ENCODE data around the gene PRKAA1.

Gene PRKAA1

GRCh38 chr5:40784027-40784653 lies 14.0 kb downstream of the PRKAA1 start:
- DNase-seq (ENCODE audit: insufficient read length, low spot score) (no peak), FAIRE-seq (no peak)

DNA sequence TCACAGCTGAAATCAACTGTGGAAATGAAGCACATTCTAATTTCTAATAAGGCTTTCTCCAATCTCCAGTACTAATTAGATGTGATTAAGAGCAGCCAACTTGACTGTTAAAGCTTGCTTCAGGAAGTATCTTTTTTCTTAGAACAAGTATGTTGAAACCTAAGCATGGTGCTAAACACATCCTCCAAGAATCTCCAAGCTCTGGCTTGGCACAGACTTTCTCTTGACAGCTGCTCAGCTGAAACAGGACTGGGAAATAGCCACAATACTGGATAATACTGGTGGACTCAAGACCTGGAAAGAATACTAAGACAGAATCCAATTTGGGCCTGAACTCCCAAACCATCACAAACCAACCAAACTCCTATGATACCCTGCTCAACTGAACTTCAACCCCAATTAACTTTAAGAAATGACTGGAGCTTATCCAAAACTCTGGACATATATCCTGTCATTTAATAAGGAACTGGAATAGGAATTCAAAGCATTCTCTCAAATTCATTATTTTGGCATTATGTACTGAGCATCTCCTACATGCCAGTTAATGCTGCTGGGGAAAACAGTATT lies 16.2 kb downstream of the PRKAA1 start:
- FAIRE-seq (no peak), DNase-seq (ENCODE audit: insufficient read length, low spot score) (no peak)

DNA sequence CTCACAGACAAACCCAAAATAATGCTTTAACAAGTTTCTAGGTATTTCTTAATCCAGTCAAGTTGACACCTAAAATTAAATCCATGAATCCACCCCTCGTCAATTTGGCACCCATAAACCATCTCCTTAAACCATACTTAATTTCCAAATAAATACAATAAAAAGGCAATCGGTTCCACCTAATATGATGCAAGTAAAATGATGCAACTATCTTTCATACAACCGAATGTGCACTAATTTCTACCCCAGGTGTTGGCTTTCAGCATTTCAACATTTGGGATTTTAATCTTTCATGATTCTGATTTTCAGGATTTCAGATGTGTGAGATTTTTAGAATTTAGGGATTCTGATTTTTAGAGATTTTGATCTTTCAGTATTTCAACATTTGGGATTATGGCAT lies 17.3 kb downstream of the PRKAA1 start:
- DNase-seq (ENCODE audit: insufficient read length, low spot score), result no peak
- FAIRE-seq, result no peak

DNA sequence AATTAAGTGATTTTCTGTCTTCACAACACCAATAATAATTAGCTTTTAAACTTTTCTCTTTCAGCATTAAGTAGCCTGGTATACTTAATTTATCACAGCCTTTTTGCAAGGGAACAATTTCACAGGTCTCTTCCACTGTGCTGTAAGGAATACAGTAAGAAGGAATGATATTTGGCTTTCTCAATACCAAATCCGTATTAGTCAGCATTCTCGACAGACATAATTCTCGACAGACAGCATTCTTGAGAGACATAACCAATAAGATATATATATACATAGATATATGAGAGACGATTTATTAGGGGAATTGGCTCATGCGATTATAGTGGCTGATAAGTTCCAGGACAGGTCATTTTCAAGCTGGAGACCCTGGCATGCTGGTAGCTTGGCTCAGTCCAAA lies 18.0 kb downstream of the PRKAA1 start:
- no peak for FAIRE-seq
- no peak for DNase-seq (ENCODE audit: insufficient read length, low spot score)

DNA sequence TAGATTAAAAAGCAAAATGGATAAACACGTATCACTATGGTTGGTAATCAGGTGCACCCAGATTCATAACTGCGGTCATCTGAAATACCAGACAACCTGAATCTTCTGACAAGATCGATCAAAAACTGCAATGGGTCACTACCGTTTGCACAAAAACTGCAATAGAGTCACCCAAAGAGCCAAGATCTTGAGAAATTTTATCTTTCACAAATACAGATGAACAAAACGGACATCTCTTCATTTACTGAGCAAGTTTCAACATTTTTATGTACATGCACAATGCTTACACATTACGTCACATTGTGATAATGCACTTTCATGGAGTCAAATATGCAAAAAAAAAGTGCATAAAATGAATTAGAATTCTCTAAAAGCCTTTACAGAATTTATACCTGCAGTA lies 18.6 kb downstream of the PRKAA1 start:
- DNase-seq (ENCODE audit: insufficient read length, low spot score) (no peak), FAIRE-seq (no peak)

DNA sequence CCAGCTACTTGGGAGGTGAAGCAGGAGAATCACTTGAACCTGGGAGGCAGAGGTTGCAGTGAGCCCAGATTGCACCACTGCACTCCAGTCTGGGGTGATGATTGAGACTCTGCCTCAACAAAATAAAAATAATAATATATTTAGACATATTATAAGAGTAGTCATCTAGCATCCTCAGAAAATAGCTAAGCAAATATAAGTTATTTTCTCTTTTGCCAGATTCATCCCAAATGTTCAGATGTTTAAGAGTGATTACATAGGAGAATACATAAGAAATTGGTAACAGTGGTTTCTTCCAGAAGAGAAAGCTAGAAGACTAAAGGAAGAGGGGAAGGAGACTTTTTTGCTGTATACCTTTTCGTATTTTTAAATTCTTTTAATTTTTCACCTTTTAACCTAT lies 20.0 kb downstream of the PRKAA1 start:
- DNase-seq (ENCODE audit: insufficient read length, low spot score), result no peak
- no peak for FAIRE-seq

DNA sequence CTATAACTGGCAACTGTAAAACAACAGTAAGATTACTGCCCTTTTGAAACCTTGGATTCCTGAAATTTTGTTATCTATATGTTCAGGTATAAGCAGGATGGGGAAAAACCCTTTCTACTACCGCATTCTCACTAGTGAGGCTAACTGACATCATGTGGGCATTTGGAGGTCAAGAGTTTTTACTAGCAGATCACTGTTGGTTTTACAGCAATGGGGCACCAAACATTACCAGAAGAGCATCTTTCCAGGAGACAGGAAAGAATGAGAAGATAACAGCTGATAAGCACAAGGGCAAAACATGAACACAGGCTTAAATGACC lies 21.6 kb downstream of the PRKAA1 start:
- no peak for DNase-seq (ENCODE audit: insufficient read length, low spot score)
- no peak for FAIRE-seq

GRCh38 chr5:40775846-40776657 lies 22.1 kb downstream of the PRKAA1 start:
- no peak for FAIRE-seq

GRCh38 chr5:40775085-40775845 lies 22.9 kb downstream of the PRKAA1 start:
- DNase-seq (ENCODE audit: insufficient read length, low spot score), result no peak

More at GRCh38 chr5:40775846-40776657, 22.1 kb downstream of the PRKAA1 start:
- DNase-seq (ENCODE audit: insufficient read length, low spot score), result no peak

GRCh38 chr5:40774623-40775022 lies 23.6 kb downstream of the PRKAA1 start:
- FAIRE-seq, result no peak
- no peak for DNase-seq (ENCODE audit: insufficient read length, low spot score)

More at GRCh38 chr5:40775085-40775845, 22.9 kb downstream of the PRKAA1 start:
- FAIRE-seq, result no peak

- DNase-seq (ENCODE audit: insufficient read length, low spot score) (no peak), FAIRE-seq (no peak)
Measured at GRCh38 chr5:40770764-40771163, 27.4 kb downstream of the PRKAA1 start.

- no peak for FAIRE-seq
Measured at GRCh38 chr5:40762705-40763104, 35.5 kb downstream of the PRKAA1 start.

DNA sequence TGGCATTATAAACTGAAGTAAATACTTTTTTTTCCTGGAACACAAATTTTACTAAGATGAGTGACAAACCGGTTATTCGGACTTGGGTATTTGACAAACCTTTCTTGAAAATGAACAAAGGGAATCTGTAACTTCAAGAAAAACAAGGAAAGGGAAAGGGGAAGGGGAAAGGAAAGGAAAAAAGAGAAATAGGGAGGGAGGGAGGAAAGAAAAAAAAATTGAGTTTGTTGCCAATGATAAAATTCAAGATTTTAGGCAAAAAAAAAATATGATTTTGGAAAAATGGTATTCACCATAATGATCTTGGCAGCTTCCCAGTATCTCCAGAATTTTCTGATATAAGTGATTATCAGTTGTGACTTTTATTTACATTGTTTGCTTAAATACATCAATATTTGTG lies 40.8 kb downstream of the PRKAA1 start:
- no peak for DNase-seq (ENCODE audit: insufficient read length, low spot score)
- no peak for FAIRE-seq

More at GRCh38 chr5:40762705-40763104, 35.5 kb downstream of the PRKAA1 start:
- no peak for DNase-seq (ENCODE audit: insufficient read length, low spot score)

DNA sequence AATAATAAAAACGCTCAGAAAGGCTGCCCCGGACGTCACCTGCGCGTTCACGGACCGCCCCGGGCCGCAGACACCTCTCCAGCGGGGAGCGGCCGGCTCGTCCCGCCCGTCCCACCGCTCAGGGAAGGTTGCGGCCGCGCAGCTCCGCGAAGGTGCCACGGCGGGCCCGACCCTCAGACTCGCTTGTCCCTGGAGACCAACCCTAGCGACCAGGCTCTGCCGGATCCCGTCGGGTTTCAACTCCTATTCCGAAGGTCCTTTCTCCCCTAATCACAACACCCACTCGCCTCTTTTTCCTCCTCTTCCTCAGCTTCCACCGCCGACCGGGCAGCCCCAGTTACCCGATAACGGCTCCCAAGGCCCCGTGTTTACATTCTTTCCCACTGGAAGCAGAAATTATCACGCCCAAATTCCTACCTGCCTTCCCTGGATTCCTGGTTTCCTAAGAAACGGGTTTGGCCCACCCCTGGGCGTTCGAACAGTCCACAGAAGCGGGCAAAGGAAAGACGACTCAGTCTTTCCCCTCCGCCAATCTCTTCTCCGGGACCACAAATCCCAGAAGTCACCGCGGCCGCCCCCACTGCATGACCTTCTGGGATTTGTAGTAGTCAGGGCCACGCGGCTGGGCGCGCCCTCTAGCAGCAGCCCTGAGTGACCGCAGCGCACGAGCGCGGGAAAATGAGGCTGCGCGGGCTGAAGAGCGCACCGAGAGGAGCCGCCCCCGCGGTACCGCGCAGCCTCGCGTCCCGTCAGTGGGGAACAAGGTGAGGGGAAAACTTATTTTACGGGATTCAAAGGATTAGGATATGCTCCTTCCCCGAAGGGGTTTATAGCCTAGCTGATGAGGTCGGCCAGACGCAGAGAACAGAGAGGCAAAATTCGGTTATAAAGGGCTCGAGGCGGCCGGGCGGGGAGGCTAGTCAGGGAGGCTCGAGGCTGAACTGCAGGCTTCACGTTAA lies 42.5 kb downstream of the PRKAA1 start, which contains the start of gene TTC33:
TTC33 (minus strand) TSS at position 555 of the 959 bp plus-strand sequence. CDS start 8,943 bp downstream, outside the sequence.
- FAIRE-seq, result peak; percentile 97
- peak; percentile 99 for DNase-seq (ENCODE audit: insufficient read length, low spot score)

DNA sequence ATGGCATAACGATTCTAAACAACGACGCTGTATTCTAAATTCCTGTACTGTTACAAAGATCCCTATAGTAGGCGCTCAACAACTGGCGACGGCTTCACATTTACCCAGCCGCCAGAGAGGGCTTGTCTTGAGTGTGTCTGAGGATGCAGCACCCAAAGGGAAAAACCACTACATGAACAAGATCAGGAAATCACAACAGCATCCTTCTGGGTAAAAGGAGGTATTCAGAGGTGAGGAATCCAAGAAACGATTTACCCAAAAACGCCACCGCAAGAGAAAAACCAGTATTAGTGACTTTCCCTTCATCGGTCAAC lies 43.1 kb downstream of the PRKAA1 start:
- DNase-seq (ENCODE audit: insufficient read length, low spot score) (peak; percentile 91), FAIRE-seq (no peak)

DNA sequence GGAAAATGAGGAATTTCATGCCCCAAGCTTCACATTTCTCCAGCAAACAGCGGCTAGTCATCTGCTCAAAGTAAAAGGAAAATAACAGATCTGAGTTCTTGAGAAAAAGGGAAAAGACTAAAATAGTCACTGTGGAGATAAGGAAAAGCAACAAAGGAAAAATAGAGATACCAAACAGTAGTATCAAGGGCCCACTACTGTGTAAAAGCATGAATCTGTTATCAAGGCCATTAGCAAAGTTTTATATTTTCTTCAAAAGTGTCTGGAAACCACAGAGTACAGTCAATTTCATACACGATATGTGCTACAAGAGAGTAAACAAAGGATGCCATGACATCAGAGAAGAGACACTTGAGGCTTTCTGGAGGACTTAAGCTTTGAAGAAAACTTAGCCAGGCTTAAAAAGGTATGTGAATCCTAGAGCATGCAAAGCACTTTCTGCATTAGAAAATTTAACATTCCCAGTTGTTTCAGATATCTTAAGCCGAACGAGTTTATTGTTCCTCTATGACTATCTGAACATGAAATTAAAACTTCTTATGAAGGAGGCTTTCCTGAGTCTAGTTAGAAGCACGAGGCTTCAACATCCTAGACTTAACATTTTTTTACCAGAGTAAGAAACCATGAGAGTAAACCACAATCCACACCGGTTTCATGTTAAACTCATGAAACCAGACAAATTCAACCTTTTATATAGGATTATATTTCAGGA lies 43.6 kb downstream of the PRKAA1 start:
- peak; percentile 33 for DNase-seq (ENCODE audit: insufficient read length, low spot score)
- FAIRE-seq, result no peak

DNA sequence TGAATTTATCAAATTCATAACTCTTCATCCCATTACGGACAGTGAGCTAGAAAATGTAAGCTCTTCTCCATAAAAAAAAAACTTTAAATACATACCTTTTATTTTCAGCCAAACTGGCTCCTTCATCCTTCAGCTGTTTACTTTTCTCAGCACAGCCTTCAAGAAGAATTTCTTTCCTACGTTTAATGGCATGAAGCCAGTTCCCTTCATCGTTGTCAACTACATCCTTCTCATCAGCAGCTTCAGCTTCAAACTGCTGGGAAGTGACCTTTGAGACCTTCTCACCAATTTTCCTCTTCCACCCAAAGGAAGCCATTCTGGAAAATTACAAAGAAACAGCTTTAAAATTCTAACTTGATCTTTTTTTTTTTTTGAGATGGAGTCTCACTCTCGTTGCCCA lies 51.5 kb downstream of the PRKAA1 start:
- FAIRE-seq, result peak; percentile 51

DNA sequence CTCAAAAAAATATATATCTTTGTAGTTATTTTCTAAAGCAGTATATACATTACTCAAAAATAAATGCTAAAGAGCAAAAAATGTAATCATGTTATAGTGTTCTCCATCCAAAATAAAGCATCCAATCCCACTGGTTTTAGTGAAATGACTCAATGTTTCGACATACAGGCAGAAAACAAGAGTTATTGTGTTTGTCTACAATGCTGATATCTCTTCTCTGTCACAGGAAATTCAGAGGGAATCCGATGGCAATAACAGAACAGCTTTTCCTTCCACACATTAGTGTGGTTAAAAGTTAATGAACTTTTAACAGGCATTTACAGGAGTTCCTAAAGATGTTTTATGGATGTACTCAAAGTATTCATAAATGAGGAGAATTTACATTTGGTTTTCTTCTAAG lies 54.4 kb downstream of the PRKAA1 start:
- no peak for DNase-seq (ENCODE audit: insufficient read length, low spot score)
- peak; percentile 26 for FAIRE-seq

More for the DNA sequence above, 51.5 kb downstream of the PRKAA1 start:
- DNase-seq (ENCODE audit: insufficient read length, low spot score), result no peak

DNA sequence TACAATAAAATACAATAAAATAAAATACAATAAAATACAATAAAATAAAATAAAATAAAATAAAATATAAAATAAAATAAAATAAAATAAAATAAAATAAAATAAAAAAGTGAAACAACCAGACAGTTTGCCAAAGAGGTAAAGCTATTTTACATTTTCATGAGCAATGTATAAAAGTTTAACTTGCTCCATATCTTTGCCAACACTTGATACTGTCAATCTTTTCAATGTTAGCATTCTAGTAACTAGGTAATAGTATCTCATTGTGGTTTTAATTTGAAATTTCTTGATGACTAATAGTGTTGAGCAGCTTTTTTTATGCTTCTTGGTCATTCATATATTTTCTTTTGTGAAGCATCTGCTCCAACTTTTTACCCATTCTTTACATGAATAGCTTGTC lies 59.7 kb downstream of the PRKAA1 start:
- DNase-seq (ENCODE audit: insufficient read length, low spot score) (no peak), FAIRE-seq (no peak)

Measured in HTR-8/SVneo (cell line).